ENCODE results near the gene DKKL1. TPM values are rescaled to one million over a fixed set of nuclear protein-coding genes. Genes with fewer than 3 reads are reported as not detected.

Gene DKKL1
- total RNA-seq, 1 donor from 2014 or later: not detected

DNA sequence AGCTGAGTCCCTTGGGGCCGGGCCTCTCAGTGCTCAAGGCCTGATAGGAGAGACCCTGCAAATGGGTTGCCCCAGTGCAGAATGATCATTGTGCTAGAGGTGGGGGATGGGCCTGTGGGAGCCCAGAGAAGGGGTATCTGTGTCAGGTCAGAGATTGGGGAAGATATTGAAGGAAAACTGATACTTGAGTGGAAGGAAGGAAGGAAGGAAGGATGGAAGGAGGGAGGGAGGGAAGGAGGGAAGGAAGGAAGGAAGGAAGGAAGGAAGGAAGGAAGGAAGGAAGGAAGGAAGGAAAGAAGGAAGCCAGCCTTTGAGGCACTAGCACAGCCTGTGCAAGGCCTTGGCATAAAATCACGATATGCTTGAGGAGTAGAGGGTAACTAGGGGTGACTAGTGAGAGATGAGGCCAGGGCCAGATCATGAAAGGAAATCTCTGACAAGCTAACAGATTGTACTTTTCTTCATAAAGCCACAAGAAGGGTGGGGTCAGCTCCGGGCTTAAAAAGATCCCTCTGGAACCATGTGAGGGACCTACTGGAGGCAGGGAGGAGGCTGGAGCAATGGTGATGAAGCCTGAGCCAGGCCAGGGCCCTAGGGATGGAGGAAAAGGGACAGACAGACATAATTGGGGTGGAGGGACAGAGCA lies 48.1 kb downstream of the DKKL1 start:
- ATAC-seq (ENCODE audit: poor library complexity) (no peak), DNase-seq (no peak)
- intact Hi-C loops (cut with DNase I): no loop called here

GRCh38 chr19:49413348-49413747 lies 49.7 kb downstream of the DKKL1 start:
- intact Hi-C loops (cut with DNase I): no loop called here
- DNase-seq: no peak
- peak; percentile 18 for ATAC-seq (ENCODE audit: poor library complexity)

DNA sequence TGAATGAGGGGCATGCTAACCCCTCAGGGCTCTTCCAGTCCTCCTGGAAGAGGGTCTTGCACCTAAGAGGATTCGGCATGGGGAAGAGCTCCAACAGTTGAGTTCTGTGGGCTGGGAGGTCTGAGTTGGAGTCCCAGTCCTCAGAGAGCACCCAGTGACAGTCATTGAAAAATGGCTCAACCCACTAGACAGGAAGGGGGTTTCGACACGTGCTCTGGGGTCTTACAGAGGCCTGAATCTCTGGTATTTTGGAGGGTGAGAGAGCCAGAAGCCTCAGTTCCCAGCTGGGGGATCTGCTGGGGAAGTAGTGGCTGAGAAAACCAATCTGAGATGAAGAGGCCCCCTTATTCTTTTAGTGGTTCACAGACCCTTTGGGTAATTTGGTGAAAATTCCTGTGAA lies 50.6 kb downstream of the DKKL1 start:
- ATAC-seq (ENCODE audit: poor library complexity) (no peak), DNase-seq (no peak)
- intact Hi-C loops (cut with DNase I): no loop called here

DNA sequence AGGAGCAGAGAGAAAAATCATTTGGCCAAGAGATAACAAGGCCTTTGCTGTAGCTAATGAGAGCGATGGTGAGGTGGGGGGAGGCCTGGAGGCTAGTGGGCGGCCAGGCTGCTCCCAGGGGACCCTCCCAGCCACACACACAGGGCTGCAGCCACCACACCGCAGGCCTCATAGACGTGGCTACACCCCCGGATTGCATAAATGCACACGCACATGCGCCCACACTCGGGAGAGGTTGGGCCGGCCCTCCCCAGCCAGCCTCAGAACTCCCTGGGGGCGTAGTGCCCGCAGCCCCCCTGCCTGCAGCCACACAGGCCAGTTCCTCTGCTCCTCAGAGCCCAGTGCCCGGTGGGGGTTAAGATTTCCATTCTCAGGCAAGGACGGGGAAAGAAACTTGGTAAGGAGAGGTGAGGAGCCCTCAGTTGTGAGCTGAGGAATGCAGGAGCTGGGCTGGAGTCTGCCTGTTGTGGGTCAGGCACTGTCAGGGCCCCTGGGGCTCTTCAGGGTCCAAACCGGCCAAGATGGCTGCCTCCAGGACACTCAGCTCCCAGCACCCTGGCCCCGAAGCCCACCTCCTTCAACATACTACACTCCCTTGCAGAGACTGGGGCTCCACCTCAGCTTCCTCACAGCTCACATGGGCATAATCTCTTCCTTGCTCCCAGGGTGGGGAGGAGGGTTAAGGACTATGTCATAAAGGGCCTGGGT lies 51.6 kb downstream of the DKKL1 start:
- DNase-seq: no peak
- intact Hi-C loops (cut with DNase I): no loop called here
- ATAC-seq (ENCODE audit: poor library complexity): no peak

DNA sequence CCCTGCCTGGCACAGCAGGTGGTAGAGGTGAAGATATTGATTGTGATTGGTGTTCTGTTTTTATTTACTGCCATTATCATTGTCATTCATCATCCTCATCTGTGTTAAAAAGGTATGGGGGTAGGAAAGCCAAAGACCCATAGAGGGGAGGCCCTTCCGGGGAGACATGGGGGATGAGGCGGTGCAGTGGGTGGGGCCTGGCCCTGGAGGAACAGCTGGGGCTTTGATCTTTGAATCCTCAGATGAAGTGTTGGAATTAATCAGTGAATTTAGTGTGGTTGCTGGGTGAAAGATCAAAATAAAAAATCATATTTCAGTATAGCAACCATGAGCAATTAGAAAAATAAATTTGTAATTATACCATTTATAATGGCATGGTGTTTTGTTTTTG lies 52.1 kb downstream of the DKKL1 start:
- DNase-seq (no peak), ATAC-seq (ENCODE audit: poor library complexity) (no peak)
- intact Hi-C loops (cut with DNase I): no loop called here

DNA sequence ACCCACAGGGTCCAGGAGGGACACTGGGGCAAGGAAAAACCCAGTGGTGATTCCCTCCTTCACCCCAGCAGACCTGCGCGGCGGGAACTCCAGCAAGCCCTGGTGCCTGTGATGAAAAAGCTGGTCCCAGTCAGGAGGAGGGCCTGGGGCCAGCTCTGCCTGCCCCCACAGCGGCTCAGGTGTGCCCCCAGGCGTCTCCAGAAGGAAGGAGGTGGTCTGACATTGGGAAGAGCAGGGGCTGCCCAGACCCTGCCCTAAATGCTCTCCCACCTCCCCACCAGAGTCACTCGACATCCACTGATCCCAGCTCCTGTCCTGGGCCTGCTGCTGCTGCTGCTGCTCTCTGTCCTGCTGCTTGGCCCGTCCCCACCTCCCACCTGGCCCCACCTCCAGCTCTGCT lies 53.4 kb downstream of the DKKL1 start:
- ATAC-seq (ENCODE audit: poor library complexity) (no peak), DNase-seq (no peak)
- intact Hi-C loops (cut with DNase I): no loop called here

- ATAC-seq (ENCODE audit: poor library complexity) (no peak), DNase-seq (no peak)
- intact Hi-C loops (cut with DNase I): no loop called here
Observed at GRCh38 chr19:49418511-49418910, 54.8 kb downstream of the DKKL1 start.

DNA sequence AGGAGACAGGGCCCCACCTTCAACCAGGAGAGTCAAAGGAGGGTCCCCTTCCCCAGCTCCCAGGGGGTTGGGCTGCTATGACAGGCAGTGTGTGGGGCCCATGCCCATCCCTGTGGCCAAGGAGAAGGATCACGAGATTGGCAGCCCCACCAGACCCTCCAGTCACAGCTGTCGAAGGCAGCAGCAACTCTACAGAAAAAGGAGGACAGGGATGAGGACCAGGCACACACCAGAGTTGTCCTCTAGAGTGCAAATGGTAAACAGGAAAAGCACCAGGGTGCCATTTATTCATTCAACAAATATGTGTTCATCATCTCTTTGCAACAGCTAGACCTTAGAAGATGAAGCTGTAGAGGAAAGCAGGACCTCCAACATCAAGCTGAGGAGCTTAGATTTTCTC lies 55.5 kb downstream of the DKKL1 start:
- ATAC-seq (ENCODE audit: poor library complexity): no peak
- intact Hi-C loops (cut with DNase I): no loop called here

GRCh38 chr19:49420227-49420626 lies 56.5 kb downstream of the DKKL1 start:
- intact Hi-C loops (cut with DNase I): no loop called here
- ATAC-seq (ENCODE audit: poor library complexity) (no peak), DNase-seq (no peak)

More for the DNA sequence above, 55.5 kb downstream of the DKKL1 start:
- no peak for DNase-seq

DNA sequence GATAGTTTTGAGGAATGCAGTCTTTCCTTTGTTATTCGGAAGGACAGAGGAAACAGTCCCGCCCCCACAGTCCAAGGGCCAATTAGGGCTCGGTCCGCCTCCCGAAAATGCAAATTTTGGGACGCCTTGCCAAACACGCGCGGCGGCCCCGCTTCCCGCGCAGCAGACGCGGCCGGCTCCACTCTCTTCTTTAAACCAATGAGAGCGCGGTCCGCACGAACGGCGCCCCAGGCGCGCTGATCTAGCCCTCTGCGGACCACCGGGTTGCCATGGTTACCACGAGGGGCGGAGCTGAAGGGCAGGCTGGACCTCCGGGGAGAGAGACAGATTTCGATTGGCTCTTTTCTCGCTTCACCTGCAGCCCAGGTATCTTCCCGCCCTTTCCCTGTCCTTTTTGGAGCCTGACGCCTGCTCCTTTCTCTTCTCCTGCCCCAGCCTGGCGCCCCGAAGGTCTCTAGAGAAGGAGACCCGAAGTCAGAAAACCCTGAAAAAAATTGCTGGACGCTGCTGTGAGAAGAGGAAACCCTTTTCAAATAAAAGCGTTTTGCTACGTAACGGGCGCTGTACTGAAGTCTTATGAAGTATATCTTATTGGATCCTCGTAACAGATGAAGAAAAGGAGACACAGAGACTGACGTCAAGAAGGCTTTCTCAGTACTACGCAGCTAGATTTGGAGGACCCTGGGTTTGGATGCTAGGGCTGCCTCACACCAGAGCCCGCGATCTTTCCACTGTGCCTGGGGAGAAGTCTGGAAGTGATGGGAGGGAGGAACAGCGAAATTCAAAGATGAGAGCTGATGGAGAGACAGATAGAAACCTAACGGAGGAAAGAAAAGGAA lies 57.6 kb downstream of the DKKL1 start:
- ATAC-seq (ENCODE audit: poor library complexity) (peak; percentile 86), DNase-seq (peak; percentile 82)
- intact Hi-C loops (cut with DNase I): no loop called here

GRCh38 chr19:49421878-49422202 lies 58.2 kb downstream of the DKKL1 start:
- intact Hi-C loops (cut with DNase I): no loop called here
- ATAC-seq (ENCODE audit: poor library complexity) (no peak), DNase-seq (no peak)

DNA sequence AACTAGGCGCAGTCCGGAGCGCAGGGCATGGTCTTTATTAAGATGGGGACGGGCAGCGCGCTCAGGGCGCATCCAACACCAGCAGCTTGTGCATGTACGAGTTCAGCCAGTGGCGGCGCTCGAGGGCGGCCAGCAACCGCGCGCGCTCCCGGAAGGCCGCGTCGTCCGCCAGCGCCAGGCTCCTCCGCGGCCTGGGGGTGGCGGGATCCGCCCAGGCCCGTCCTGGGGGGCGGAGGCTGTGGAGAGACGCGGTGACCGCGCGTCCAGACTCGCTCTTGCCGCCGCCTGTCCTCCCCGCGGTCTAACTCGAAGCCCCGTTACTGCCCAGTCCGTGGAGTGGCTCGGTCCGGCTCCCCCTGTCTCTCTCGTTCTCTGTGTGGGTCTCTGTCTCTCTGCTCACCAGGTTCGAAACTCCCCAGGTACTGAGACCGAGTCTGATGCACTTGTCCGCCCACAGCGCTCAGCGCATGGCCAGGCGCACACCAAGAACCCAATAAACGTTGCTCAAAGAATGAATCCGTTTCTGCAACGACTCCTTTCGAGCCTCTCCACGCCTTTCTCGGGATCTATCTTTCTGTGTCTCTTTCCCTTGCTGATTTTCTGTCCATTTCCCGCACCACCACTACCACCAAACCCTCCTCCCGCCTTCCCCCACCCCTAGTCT lies 58.9 kb downstream of the DKKL1 start:
- intact Hi-C loops (cut with DNase I): no loop called here

DNA sequence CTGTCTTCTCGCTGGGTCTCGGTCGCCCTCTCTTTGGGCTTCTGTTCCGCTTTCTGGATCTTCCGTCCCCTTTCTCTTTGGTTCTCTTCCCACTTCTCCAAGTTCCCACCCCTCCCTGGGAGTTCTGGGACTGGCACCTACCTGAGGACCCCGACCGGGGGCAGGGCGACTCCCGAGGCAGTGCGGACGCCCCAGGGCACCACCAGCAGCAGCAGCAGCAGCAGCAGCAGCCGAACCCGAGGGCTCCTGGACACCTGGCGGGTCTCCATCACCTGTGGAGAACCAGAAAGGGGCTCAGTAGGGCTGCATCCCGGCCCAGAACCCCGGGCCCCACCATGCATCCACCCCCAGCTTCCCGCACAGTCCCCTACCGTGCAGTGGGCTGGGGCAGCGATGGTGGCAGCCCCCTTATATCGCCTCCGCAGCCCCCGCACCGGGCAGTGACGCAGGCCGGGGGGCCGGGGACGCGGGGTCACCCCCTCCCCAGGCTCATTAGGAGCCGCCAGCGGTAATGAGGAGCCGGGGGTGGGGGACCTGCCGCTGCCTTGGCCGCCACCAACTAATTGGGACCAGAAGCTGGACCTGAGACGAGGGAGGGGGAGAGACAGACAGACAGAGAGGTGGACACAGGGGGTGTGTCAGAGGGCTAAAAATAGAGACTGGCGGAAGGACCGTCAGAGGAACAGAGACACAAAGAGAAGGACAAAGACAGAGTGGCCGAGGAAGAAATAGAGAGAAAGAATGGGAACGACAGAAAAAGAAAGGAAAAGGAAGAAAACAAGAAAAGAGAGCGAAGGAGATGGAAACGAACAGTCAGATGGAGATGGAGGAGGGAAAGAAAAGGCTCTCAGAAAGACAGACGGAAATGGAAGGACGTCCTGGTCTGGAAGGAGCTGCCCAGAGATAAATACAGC lies 59.7 kb downstream of the DKKL1 start, which contains the start of gene PTH2:
PTH2 (minus strand) TSS at position 371 of the 914 bp plus-strand sequence; CDS start at position 269, 102 bp downstream.
- DNase-seq: no peak
- intact Hi-C loops (cut with DNase I): no loop called here
- ATAC-seq (ENCODE audit: poor library complexity): no peak

More for the DNA sequence above, 58.9 kb downstream of the DKKL1 start:
- DNase-seq (peak; percentile 68), ATAC-seq (ENCODE audit: poor library complexity) (peak; percentile 74)

DNA sequence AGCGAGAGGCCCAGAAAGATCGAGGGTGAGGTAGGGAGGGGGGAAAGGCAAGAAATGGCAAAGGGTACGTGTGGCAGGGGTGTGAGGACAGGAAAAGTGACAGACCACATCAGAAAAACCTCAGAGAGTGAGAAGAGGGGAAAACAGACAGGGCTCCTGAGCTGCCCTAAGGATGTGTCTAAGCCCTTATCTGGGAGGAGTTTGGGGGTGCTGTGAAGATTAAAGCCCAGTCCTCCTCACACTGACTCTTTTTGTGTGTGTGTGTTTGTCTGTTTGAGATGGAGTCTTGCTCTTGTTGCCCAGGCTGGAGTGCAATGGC lies 60.3 kb downstream of the DKKL1 start:
- intact Hi-C loops (cut with DNase I): no loop called here
- ATAC-seq (ENCODE audit: poor library complexity): no peak
- DNase-seq: no peak

Other genes starting within 250 kb of the DKKL1 start
- gene LIN7B, start 249.5 kb upstream of the DKKL1 start, total RNA-seq: 21.3 TPM
- 1.3 TPM for gene C19orf73, start 244.7 kb upstream of the DKKL1 start, total RNA-seq
- gene PPFIA3, start 244.3 kb upstream of the DKKL1 start, total RNA-seq: 5.0 TPM
- gene HRC, start 208.5 kb upstream of the DKKL1 start, total RNA-seq: 878 TPM
- gene TRPM4, start 206.1 kb upstream of the DKKL1 start, total RNA-seq: 24.8 TPM
- 1.5 TPM for gene SLC6A16, start 38.7 kb upstream of the DKKL1 start, total RNA-seq
- 4.0 TPM for gene CD37, start 28.5 kb upstream of the DKKL1 start, total RNA-seq
- 57.9 TPM for gene TEAD2, start 1.5 kb upstream of the DKKL1 start, total RNA-seq
- gene KASH5, start 24.4 kb downstream of the DKKL1 start, total RNA-seq: not detected
- gene PTH2, start 59.6 kb downstream of the DKKL1 start, total RNA-seq: not detected
- not detected for gene GFY, start 61.5 kb downstream of the DKKL1 start, total RNA-seq
- gene SLC17A7, start 77.7 kb downstream of the DKKL1 start, total RNA-seq: 1.8 TPM
- gene PIH1D1, start 87.9 kb downstream of the DKKL1 start, total RNA-seq: 28.1 TPM
- gene ALDH16A1, start 89.3 kb downstream of the DKKL1 start, total RNA-seq: 10.8 TPM
- 3.6 TPM for gene FLT3LG, start 110.3 kb downstream of the DKKL1 start, total RNA-seq
- 1,304 TPM for gene RPL13A, start 123.7 kb downstream of the DKKL1 start, total RNA-seq
- 935 TPM for gene RPS11, start 132.6 kb downstream of the DKKL1 start, total RNA-seq
- gene FCGRT, start 148.8 kb downstream of the DKKL1 start, total RNA-seq: 98.8 TPM
- gene RCN3, start 164.1 kb downstream of the DKKL1 start, total RNA-seq: 7.3 TPM
- 45.5 TPM for gene NOSIP, start 216.7 kb downstream of the DKKL1 start, total RNA-seq
- gene PRRG2, start 217.4 kb downstream of the DKKL1 start, total RNA-seq: 0.70 TPM
- gene PRR12, start 227.3 kb downstream of the DKKL1 start, total RNA-seq: 12.6 TPM

Measured in Right ventricle myocardium superior (tissue), 1 donor.